Common myeloid progenitor, CD34-positive (primary cell): ENCODE measurements around the gene KLHDC1.

ENCODE experiments used
- CTCF ChIA-PET: fragments of 350-600 bp; sonication (Branson Sonifier 250); formaldehyde crosslinking; loops from one replicate; lab custom pipeline; 2021; ENCODE audit warnings: antibody characterized with exemption; lab: Charles Lee
- POLR2A ChIA-PET: fragments of 350-600 bp; sonication (Branson Sonifier 250); formaldehyde crosslinking; loops from one replicate; lab custom pipeline; 2021; ENCODE audit warnings: antibody characterized with exemption; lab: Charles Lee
- DNase-seq, 3 donors: peaks; one replicate each; pipeline versions ENCODE4 v3.0.0 to v3.0.0-alpha.2; 2013
- H3K27ac ChIP-seq, 2 experiments: 1 replicate in 1 of 2; 2 replicates in 1 of 2; pipeline ENCODE4 v1.7.0; 2013; ENCODE audit warnings: inconsistent platforms in 2 of 2, low read length in 2 of 2, mild to moderate bottlenecking in 2 of 2, low read depth in 1 of 2, moderate library complexity in 1 of 2; ENCODE audit not compliant: severe bottlenecking in 2 of 2, insufficient read depth in 1 of 2, poor library complexity in 1 of 2
- H3K27me3 ChIP-seq, 5 experiments: replicated peaks in 2 of 5; 1 replicate in 3 of 5; 2 replicates in 2 of 5; pipeline versions ENCODE4 v1.6.1 to v1.7.0; 2013; ENCODE audit warnings: low read length in 4 of 5, mild to moderate bottlenecking in 2 of 5, moderate library complexity in 2 of 5, inconsistent platforms in 1 of 5; ENCODE audit not compliant: insufficient read depth in 5 of 5, control insufficient read depth in 4 of 5
- H3K36me3 ChIP-seq, 4 experiments: 1 replicate in 2 of 4; 2 replicates in 2 of 4; pipeline versions ENCODE4 v1.6.1 to v1.7.0; 2013; ENCODE audit warnings: low read length in 3 of 4, control low read depth in 1 of 4, mild to moderate bottlenecking in 1 of 4; ENCODE audit not compliant: control insufficient read depth in 4 of 4, insufficient read depth in 4 of 4
- H3K4me1 ChIP-seq, 4 experiments: 1 replicate in 3 of 4; 2 replicates in 1 of 4; pipeline versions ENCODE4 v1.6.1 to v1.7.1; 2013; ENCODE audit warnings: low read length in 3 of 4, mild to moderate bottlenecking in 3 of 4, control low read depth in 1 of 4, inconsistent platforms in 1 of 4, moderate library complexity in 1 of 4; ENCODE audit not compliant: control insufficient read depth in 4 of 4, insufficient read depth in 4 of 4; ENCODE audit errors: control extremely low read depth in 1 of 4
- H3K4me3 ChIP-seq, 7 experiments: 1 replicate in 4 of 7; 2 replicates in 3 of 7; pipeline versions ENCODE4 v1.5.1 to v1.7.0; 2013; ENCODE audit warnings: mild to moderate bottlenecking in 7 of 7, low read length in 6 of 7, moderate library complexity in 6 of 7, inconsistent platforms in 2 of 7, low read depth in 2 of 7, control low read depth in 1 of 7; ENCODE audit not compliant: insufficient read depth in 4 of 7, control insufficient read depth in 1 of 7; ENCODE audit errors: extremely low read depth in 1 of 7
- H3K9me3 ChIP-seq, 5 experiments: 1 replicate in 4 of 5; 2 replicates in 1 of 5; pipeline versions ENCODE4 v1.6.1 to v1.7.1; 2013; ENCODE audit warnings: low read length in 4 of 5, mild to moderate bottlenecking in 2 of 5, inconsistent platforms in 1 of 5, low read depth in 1 of 5, moderate library complexity in 1 of 5; ENCODE audit not compliant: control insufficient read depth in 4 of 5, insufficient read depth in 2 of 5; ENCODE audit errors: control extremely low read depth in 1 of 5
- WGBS: methylation state at CpG from one replicate; pipeline ENCODE4 v1.1.5; 2013; ENCODE audit not compliant: insufficient coverage; 5-methylcytosine and 5-hydroxymethylcytosine counted together

The KLHDC1 gene

GRCh38 chr14:49767571-49768300 is 74.8 kb downstream of the KLHDC1 start, which contains the start of gene KLHDC2:
Gene KLHDC2 (plus strand): TSS chr14:49768153. CDS start chr14:49768469, 316 bp downstream.
- peak; percentile 89 to 95 (median 92) for DNase-seq
- ChIA-PET POLR2A (interaction anchor here (0.5 to 1.9 kb wide), 13 partner anchors 8 to 725 kb away, joined by 3 to 23 read pairs (median 4); partner anchors contain the start of genes DNAAF2, KLHDC1, MGAT2 and NEMF), CTCF (interaction anchor here (0.8 to 2.5 kb wide), 14 partner anchors 20 to 306 kb away, joined by 3 to 8 read pairs (median 4); partner anchors contain the start of genes KLHDC1, NEMF and POLE2)
- H3K4me1 ChIP-seq: peaks cover 9 to 32% (median 25%) of the 10 kb centered on the region in 4 experiments
- H3K27me3 ChIP-seq: no peaks in the 10 kb centered on the region
- peak within 1 kb of the TSS; percentile 80 to 99 (median 93) for H3K4me3 ChIP-seq
- H3K36me3 ChIP-seq: peaks cover 0 to 5% (median 2%) of the 10 kb centered on the region in 4 experiments
- H3K27ac ChIP-seq: peak within 1 kb of the TSS; percentile 93 to 96
- 0% methylated on average over 81 of the region's 86 CpGs for WGBS
- H3K9me3 ChIP-seq: no peaks in the 10 kb centered on the region

DNA sequence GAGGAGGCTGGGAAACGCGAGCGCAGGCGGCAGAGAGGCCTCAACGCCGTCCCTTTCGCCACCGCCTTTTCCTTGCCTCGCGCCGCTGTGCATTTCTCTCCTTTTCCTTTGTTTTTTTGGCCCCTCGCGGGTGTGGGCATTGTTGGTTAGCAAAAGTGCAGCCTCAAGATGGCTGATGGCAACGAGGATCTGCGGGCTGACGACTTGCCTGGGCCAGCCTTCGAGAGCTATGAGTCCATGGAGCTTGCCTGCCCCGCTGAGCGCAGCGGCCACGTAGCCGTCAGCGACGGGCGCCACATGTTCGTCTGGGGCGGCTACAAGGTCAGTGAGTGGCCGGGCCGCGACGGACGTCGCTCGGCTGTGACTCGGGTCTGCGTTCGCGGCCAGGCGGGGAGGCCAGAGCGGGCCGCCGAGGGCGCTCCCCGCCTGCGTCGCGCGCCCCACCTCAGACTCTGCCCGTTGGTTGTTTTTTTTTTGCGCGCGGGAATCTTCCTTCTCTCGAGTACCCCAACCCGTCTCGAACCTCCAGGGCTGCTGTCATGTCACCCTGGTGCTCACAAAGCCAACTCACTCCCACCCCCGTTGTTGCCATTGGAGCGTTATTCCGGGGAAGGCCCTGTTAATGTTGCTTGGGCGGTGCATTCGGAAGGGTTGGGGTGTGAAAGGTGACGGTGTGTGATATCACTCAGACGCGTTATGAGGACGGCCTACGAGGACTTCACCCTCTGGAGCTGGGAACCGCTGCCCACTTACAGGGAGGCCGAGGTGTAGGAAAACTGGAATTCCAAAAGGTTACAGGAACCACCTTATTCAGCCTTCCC is 75.6 kb downstream of the KLHDC1 start:
- POLR2A ChIA-PET: interaction anchor here (0.7 to 2.1 kb wide), 13 partner anchors 13 to 182 kb away, joined by 3 to 23 read pairs (median 4); partner anchors contain the start of genes DNAAF2, KLHDC1, MGAT2 and NEMF
- H3K4me3 ChIP-seq: peak overlapping the region; percentile 80 to 99 (median 93)
- 0% methylated on average over 58 of the region's 67 CpGs for WGBS
- no peaks in the 10 kb centered on the region for H3K9me3 ChIP-seq
- H3K4me1 ChIP-seq: peaks cover 9 to 32% (median 25%) of the 10 kb centered on the region in 4 experiments
- H3K27me3 ChIP-seq: no peaks in the 10 kb centered on the region
- peak; percentile 31 to 74 (median 69) for DNase-seq
- CTCF ChIA-PET: interaction anchor here (0.7 to 2.5 kb wide), 13 partner anchors 17 to 180 kb away, joined by 3 to 8 read pairs (median 4); partner anchors contain the start of genes DNAAF2 and POLE2
- H3K27ac ChIP-seq: peak overlapping the region; percentile 93 to 96
- peaks cover 0 to 5% (median 2%) of the 10 kb centered on the region in 4 experiments for H3K36me3 ChIP-seq

DNA sequence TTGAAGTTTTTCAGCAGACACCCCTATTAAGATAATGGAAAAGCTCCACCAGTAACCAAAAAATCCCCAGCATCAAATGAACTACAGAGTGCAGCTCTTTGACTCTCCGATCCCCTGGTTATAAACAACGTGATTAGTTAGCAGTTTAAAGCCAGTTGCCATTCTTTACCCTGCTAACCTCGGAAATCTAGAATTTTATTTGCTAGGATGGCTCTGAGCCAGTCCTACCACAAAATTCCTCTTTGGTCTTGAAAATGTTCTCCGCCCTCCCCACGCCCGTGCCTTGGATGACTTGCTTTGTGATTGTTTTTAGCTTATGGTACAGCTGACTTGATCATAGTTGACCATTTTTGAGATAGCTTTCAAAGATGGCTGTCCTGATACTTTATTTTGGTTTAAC is 76.3 kb downstream of the KLHDC1 start:
- ChIA-PET POLR2A (interaction anchor here (0.6 to 2.1 kb wide), 4 partner anchors 35 to 132 kb away, joined by 4 to 5 read pairs (median 4); partner anchors contain the start of genes KLHDC1 and POLE2), CTCF (interaction anchor here (0.6 to 2.5 kb wide), 7 partner anchors 16 to 135 kb away, joined by 3 to 8 read pairs (median 4); partner anchors contain the start of genes DNAAF2 and POLE2)
- WGBS: 19% methylated on average over 6 of the region's 6 CpGs
- Histone ChIP-seq H3K4me3 (peak overlapping the region; percentile 80 to 99 (median 93)), H3K27ac (peak overlapping the region; percentile 93 to 96), H3K9me3 (no peaks in the 10 kb centered on the region), H3K27me3 (no peaks in the 10 kb centered on the region), H3K36me3 (peaks cover 2 to 9% (median 4%) of the 10 kb centered on the region in 4 experiments), H3K4me1 (peaks cover 9 to 32% (median 25%) of the 10 kb centered on the region in 4 experiments)
- DNase-seq: peak in 2 of 3 donors; percentile 20 to 37

GRCh38 chr14:49769581-49770211 is 76.8 kb downstream of the KLHDC1 start:
- CTCF ChIA-PET: interaction anchor here (0.6 to 2.5 kb wide), 7 partner anchors 15 to 135 kb away, joined by 3 to 8 read pairs (median 4); partner anchors contain the start of genes DNAAF2 and POLE2
- peak in 1 of 3 donors; percentile 10 for DNase-seq
- H3K4me1 ChIP-seq: peaks cover 9 to 32% (median 25%) of the 10 kb centered on the region in 4 experiments
- H3K4me3 ChIP-seq: peak overlapping the region in 6 of 7 experiments; percentile 85 to 99 (median 94)
- peaks cover 7 to 14% (median 8%) of the 10 kb centered on the region in 4 experiments for H3K36me3 ChIP-seq
- 94% methylated on average over 13 of the region's 15 CpGs for WGBS
- POLR2A ChIA-PET: interaction anchor here (0.6 to 2.1 kb wide), 5 partner anchors 36 to 185 kb away, joined by 3 to 5 read pairs (median 4); partner anchors contain the start of genes KLHDC1 and POLE2
- H3K27ac ChIP-seq: peak overlapping the region in 1 of 2 experiments; percentile 96
- no peaks in the 10 kb centered on the region for H3K9me3 ChIP-seq
- no peaks in the 10 kb centered on the region for H3K27me3 ChIP-seq

- Histone ChIP-seq H3K27ac (peak overlapping the region in 1 of 2 experiments; percentile 47), H3K36me3 (peaks cover 11 to 20% (median 14%) of the 10 kb centered on the region in 4 experiments), H3K9me3 (no peaks in the 10 kb centered on the region), H3K4me3 (peak overlapping the region in 2 of 7 experiments; percentile 20 to 24), H3K4me1 (peaks cover 9 to 32% (median 25%) of the 10 kb centered on the region in 4 experiments), H3K27me3 (no peaks in the 10 kb centered on the region)
- 100% methylated on average over 2 of the region's 4 CpGs for WGBS
- DNase-seq: no peak
- CTCF ChIA-PET: interaction anchor here (1.8 to 2.1 kb wide), 2 partner anchors 20 to 136 kb away, joined by 4 to 8 read pairs; partner anchors contain the start of gene DNAAF2
- POLR2A ChIA-PET: interaction anchor here (0.6 to 2.1 kb wide), 2 partner anchors 83 to 186 kb away, joined by 3 to 4 read pairs; partner anchors contain the start of gene POLE2
These were observed 77.4 kb downstream of the KLHDC1 start for GRCh38 chr14:49770212-49770817.
